Gastrocnemius medialis (tissue), 4 donors: Measurements from ENCODE around the gene ROBO1. TPM values are rescaled to one million over a fixed set of nuclear protein-coding genes. Genes with fewer than 3 reads are reported as not detected.

ENCODE experiments used
- ATAC-seq, 2 donors: fragments of 150-250 bp; one replicate each; pipeline ENCODE4 v1.9.1; 2016
- DNase-seq, 2 donors: peaks; one replicate each; pipeline ENCODE4 v3.0.0-alpha.2; 2019
- H3K27ac ChIP-seq, 4 donors: fragments of 200-600 bp; sonication (generic); 1 replicate in 1 of 4; 2 replicates in 3 of 4; pipeline ENCODE4 v1.5.1; 2016 to 2018; ENCODE audit warnings: mild to moderate bottlenecking in 2 of 4, moderate library complexity in 1 of 4
- H3K27me3 ChIP-seq, 3 donors: fragments of 200-600 bp; sonication (generic) in 2 of 3; 1 replicate in 1 of 3; 2 replicates in 2 of 3; pipeline versions ENCODE4 v1.5.1 to v1.6.0; 2016 to 2019; ENCODE audit warnings: mild to moderate bottlenecking in 1 of 3, moderate library complexity in 1 of 3
- H3K36me3 ChIP-seq, 2 donors: fragments of 200-600 bp; sonication (generic) in 1 of 2; one replicate each; pipeline ENCODE4 v1.5.1; 2017 to 2018
- H3K4me1 ChIP-seq, 2 donors: fragments of 200-600 bp; sonication (generic) in 1 of 2; one replicate each; pipeline ENCODE4 v1.5.1; 2016 to 2017; ENCODE audit warnings: mild to moderate bottlenecking in 2 of 2
- H3K4me3 ChIP-seq, 4 donors: fragments of 200-600 bp; sonication (generic) in 3 of 4; 1 replicate in 1 of 4; 2 replicates in 3 of 4; pipeline ENCODE4 v1.5.1; 2016 to 2019; ENCODE audit warnings: mild to moderate bottlenecking in 2 of 4
- H3K9me3 ChIP-seq, 3 donors: fragments of 200-600 bp; sonication (generic) in 2 of 3; 1 replicate in 1 of 3; 2 replicates in 2 of 3; pipeline ENCODE4 v1.5.1; 2016 to 2019
- CTCF ChIP-seq, 5 experiments: fragments of 450-650 bp in 3 of 5; fragments of 200-600 bp in 2 of 5; sonication (generic) in 2 of 5; IDR thresholded peaks in 4 of 5; conservative IDR thresholded peaks in 1 of 5; 1 replicate in 4 of 5; 2 replicates in 1 of 5; pipeline ENCODE4 v1.5.1; 2016 to 2019; ENCODE audit warnings: antibody characterized with exemption in 5 of 5, mild to moderate bottlenecking in 3 of 5, moderate library complexity in 3 of 5
- POLR2A ChIP-seq, 2 donors: fragments of 450-650 bp; IDR thresholded peaks; one replicate each; pipeline ENCODE4 v1.6.1; 2017; ENCODE audit warnings: antibody characterized with exemption in 2 of 2, mild to moderate bottlenecking in 2 of 2, moderate library complexity in 2 of 2
- in situ Hi-C, 4 donors: fragments of 200-750 bp; cut with MboI; loops; one replicate each; pipeline versions ENCODE4 v1.15.0 to v1.8.0; 2017; ENCODE audit warnings: low sequenced_read_pairs in 4 of 4
- intact Hi-C: fragments of 100-400 bp; cut with DNase I; formaldehyde crosslinking; loops from one replicate; pipeline ENCODE4 v1.15.1; 2023; ENCODE audit warnings: low total_unique reads
- total RNA-seq, 4 donors: library from RNA; depleted of rRNA; stranded (reverse); fragments of >200 nt; gene quantifications; one replicate each; pipeline versions ENCODE4 v1.1.0 to v1.2.3, GENCODE V29; 2016

Gene ROBO1
- total RNA-seq, 4 donors from 2014 or later, result 4.2 to 16.0 (median 9.5) TPM

GRCh38 chr3:79564192-79564591 lies 203.6 kb downstream of the ROBO1 start:
- peak; percentile 50 to 78 for ATAC-seq
- in situ Hi-C loops, result no loop called here
- TF ChIP-seq POLR2A (IDR thresholded peaks at IDR 0.05) (no peak), CTCF (IDR thresholded peaks at IDR 0.05 in 4 of 5, conservative IDR thresholded peaks at IDR 0.05 in 1 of 5) (no peak)

GRCh38 chr3:79560698-79561097 lies 207.1 kb downstream of the ROBO1 start:
- no peak for TF ChIP-seq POLR2A (IDR thresholded peaks at IDR 0.05)
- TF ChIP-seq CTCF (IDR thresholded peaks at IDR 0.05 in 4 of 5, conservative IDR thresholded peaks at IDR 0.05 in 1 of 5), result no peak
- H3K4me1 ChIP-seq, result peaks cover 0 to 6% of the 10 kb centered on the region in 2 donors
- ATAC-seq (no peak), DNase-seq (no peak)
- no peak overlapping the region for H3K4me3 ChIP-seq
- no peaks in the 10 kb centered on the region for H3K27me3 ChIP-seq
- intact Hi-C loops (no loop called here), in situ Hi-C loops (no loop called here)
- H3K36me3 ChIP-seq, result no peaks in the 10 kb centered on the region
- H3K27ac ChIP-seq, result no peak overlapping the region
- no peaks in the 10 kb centered on the region for H3K9me3 ChIP-seq

More at GRCh38 chr3:79564192-79564591, 203.6 kb downstream of the ROBO1 start:
- intact Hi-C loops, result no loop called here
- no peak for DNase-seq
- Histone ChIP-seq H3K27me3 (no peaks in the 10 kb centered on the region), H3K9me3 (no peaks in the 10 kb centered on the region), H3K36me3 (no peaks in the 10 kb centered on the region), H3K4me1 (peaks cover 0 to 6% of the 10 kb centered on the region in 2 donors), H3K27ac (no peak overlapping the region), H3K4me3 (no peak overlapping the region)

GRCh38 chr3:79558943-79559342 lies 208.9 kb downstream of the ROBO1 start:
- H3K27me3 ChIP-seq, result no peaks in the 10 kb centered on the region
- DNase-seq (no peak), ATAC-seq (no peak)
- H3K4me3 ChIP-seq, result no peak overlapping the region
- H3K4me1 ChIP-seq, result peaks cover 0 to 2% of the 10 kb centered on the region in 2 donors
- in situ Hi-C loops (no loop called here), intact Hi-C loops (no loop called here)
- TF ChIP-seq POLR2A (IDR thresholded peaks at IDR 0.05) (no peak), CTCF (IDR thresholded peaks at IDR 0.05 in 4 of 5, conservative IDR thresholded peaks at IDR 0.05 in 1 of 5) (no peak)
- H3K36me3 ChIP-seq, result no peaks in the 10 kb centered on the region
- H3K27ac ChIP-seq, result no peak overlapping the region
- H3K9me3 ChIP-seq, result no peaks in the 10 kb centered on the region

- no peak overlapping the region for H3K4me3 ChIP-seq
- H3K4me1 ChIP-seq, result no peaks in the 10 kb centered on the region
- no peak for TF ChIP-seq POLR2A (IDR thresholded peaks at IDR 0.05)
- no peak for TF ChIP-seq CTCF (IDR thresholded peaks at IDR 0.05 in 4 of 5, conservative IDR thresholded peaks at IDR 0.05 in 1 of 5)
- H3K36me3 ChIP-seq, result no peaks in the 10 kb centered on the region
- in situ Hi-C loops (no loop called here), intact Hi-C loops (no loop called here)
- no peak for DNase-seq
- no peaks in the 10 kb centered on the region for H3K27me3 ChIP-seq
- no peaks in the 10 kb centered on the region for H3K9me3 ChIP-seq
- ATAC-seq, result no peak
- no peak overlapping the region for H3K27ac ChIP-seq
These were observed 212.1 kb downstream of the ROBO1 start for GRCh38 chr3:79555655-79556054.

GRCh38 chr3:79551997-79552396 lies 215.8 kb downstream of the ROBO1 start:
- in situ Hi-C loops, result no loop called here
- no peaks in the 10 kb centered on the region for H3K4me1 ChIP-seq
- ATAC-seq, result no peak
- H3K27ac ChIP-seq, result no peak overlapping the region
- DNase-seq, result no peak
- H3K36me3 ChIP-seq, result no peaks in the 10 kb centered on the region
- intact Hi-C loops, result no loop called here
- no peaks in the 10 kb centered on the region for H3K27me3 ChIP-seq
- no peak overlapping the region for H3K4me3 ChIP-seq
- no peak for TF ChIP-seq POLR2A (IDR thresholded peaks at IDR 0.05)
- TF ChIP-seq CTCF (IDR thresholded peaks at IDR 0.05 in 4 of 5, conservative IDR thresholded peaks at IDR 0.05 in 1 of 5), result no peak
- no peaks in the 10 kb centered on the region for H3K9me3 ChIP-seq
